HG02610 (cell line): ENCODE measurements around the gene KRT10.
"Not testable (repeated sequence)": the region's sequence is repeated elsewhere in the genome, so short reads cannot be mapped to it uniquely, and the experiment has no call there.

Experiments used
- ATAC-seq: cut with Tn5 transposase; IDR thresholded peaks from one replicate; pipeline ENCODE4 v1.9.1; 2021; ENCODE audit warnings: mild to moderate bottlenecking, moderate library complexity; ENCODE audit not compliant: unreplicated experiment

The KRT10 gene

DNA sequence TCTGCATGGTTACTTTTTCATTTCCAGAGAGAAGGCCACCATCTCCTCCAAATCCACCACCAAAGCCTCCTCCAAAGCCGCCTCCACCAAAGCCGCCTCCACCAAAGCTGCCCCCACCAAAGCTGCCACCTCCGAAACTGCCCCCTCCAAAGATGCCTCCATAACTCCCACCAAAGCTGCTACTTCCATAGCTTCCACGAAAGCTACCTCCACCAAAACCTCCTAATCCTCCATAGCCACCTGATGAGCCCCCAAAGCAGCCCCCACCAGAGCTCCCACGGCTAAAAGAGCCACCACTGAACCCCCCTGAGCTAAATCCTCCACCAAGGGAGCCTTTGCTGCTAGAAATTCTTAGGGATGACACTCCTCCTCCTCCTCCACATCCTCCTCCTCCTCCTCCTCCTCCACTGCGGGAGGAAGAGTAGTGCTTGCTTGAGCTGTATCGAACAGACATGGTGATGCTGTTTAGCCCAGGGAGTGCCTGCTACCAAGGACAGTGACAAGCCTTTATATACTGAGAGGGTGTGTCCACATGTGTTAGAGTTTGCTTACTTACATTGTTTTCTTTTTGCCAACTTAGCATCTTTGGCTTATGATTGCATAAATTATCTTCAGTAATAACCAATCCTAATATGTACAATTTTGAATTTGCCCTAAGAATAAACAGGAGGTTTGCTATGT is at the start of gene KRT10:
Gene KRT10, minus strand, starts transcription at position 483 of the 681 bp plus-strand sequence. Its CDS starts 29 bp downstream, at position 454.
- no peak for ATAC-seq

DNA sequence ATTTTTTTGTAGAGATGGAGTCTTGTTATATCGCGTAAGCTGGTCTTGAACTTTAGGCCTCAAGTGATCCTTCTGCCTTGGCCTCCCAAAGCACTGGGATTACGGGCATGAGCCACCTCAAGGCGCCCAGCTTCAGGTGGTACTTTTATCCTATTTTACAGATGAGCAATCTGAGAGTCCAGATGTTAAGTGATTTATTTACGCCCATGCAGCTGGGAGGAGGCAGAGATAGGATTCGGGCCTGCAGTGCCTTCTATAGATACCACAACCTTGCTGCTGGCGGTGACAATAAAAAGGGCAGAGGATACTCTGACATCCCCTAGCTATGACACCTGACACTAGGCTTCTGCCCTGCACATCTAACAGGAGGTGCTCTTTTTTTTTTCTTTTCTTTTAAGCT is 48.9 kb upstream of the KRT10 start:
- ATAC-seq: no peak

DNA sequence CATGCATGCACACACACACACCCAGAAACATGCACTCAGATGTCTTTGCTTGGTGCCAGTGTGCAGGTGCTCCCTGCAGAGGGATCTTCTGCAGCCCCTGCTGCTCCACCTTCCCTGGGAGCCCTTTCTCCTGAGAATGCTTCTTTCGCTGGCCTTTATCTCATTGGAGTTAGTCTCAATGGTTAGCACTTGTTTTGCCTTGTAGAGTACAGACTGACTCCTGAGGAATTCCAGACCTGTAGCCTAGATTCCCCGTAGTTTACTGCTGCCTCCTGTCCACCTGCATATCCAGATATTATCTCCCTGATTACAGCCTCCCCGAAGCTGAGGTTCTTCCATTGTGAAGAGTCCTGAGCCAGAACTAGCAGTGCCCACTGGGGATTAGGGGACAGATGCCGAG is 47.7 kb upstream of the KRT10 start:
- no peak for ATAC-seq

DNA sequence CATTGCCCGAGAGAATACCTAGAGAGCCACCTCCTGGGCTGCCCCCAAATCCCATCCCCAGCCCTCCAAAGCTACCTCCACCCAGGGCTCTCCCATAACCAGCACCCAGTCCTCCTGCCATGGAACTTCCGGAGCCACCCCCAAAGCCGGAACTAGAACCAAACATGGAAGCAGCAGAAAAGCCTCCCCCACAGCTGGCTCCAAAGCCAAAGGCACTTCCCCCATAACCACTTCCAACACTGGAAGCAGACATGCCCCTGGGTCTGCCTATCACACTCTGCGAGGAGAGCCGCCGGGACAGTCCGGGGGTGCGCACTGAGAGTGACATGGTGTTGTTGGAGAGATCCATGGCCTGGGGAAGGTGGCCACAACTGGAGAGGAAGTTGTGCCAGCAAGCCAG is 44.4 kb upstream of the KRT10 start, which contains the start of gene KRT12:
Gene KRT12, minus strand, starts transcription at position 386 of the 400 bp plus-strand sequence. Its CDS starts 37 bp downstream, at position 349.
- no peak for ATAC-seq

DNA sequence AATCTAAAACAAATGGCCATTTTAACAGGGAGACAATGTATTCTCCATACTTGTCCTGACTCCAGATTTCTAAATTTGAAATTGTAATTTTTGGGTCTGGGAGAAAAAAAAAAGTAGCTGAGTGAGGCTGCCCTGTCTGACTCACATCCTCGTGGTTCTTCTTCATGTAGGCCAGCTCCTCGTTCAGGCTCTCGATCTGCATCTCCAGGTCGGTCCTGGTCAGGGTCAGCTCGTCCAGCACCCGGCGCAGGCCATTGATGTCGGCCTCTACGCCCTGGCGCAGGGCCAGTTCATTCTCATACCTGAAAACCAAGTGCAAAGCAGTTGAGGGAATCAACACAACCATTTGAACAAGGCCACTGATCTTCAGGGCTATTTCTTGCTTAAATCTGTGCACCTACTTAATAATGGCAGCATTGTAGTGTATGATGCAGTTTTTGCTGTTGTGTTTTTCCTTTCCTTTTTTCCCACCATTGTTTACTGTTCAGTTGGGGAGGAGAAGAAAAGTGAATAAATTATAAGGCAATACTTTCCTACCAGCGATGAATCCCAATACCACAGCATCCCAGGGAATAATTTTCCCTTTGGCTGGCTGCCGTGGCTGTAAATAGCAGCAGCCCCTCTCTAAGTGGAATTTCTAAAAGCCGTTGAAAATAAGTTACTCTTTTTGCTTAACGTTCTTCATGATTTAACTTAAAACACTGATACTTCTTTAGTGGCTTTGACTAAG is 42.4 kb upstream of the KRT10 start:
- no peak for ATAC-seq

DNA sequence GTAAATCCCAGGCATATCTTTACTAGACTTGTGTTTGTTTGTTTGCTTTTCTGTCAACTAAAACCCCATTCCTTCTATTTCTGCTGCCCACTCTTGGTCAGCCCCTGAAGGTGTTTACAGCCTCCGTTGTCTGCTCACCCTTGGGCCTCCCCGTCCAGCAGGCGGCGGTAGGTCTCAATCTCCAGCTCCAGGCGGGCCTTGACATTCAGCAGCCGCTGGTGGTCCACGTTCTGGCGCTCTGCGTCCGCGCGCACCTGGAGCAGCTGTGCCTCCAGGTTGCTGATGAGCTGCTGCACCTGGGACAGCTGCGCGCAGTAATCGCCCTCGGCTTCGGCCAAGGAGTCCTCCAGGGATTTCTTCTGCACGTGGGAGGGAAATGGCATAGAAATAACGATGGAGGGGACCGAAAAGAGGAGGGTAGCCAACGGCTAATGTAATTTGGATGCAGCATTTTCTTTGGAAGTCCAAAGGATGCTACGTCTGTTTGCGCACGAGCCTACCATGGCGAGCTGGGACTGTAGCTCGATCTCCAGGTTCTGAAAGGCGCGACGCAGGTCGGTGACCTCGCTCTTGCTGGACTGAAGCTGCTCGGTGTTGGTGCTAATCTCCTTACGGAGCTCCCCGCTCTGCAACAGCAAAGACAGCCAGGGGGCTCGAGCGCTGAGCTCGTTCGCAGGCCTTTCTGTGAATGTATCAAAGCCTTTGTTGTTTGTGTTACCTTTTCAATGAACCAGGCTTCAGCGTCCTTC is 40.7 kb upstream of the KRT10 start:
- no peak for ATAC-seq

DNA sequence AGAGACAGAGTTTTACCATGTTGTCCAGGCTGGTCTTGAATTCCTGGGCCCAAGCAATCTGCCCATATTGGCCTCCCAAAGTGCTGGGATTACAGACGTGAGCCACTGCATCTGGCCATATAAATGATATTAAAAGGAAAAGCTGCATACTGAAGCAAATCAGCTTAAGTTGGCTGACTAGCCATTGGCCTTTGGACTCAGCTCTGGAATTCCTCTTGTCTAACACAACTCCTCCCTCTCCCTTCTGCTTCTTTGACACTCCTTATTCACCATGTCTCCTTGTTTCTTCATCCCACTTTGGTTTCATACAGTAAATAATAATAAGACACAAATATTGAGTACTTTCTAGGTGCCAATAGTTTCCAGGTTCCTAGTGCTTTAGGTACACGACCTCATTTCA is 37.1 kb upstream of the KRT10 start:
- ATAC-seq: no peak

DNA sequence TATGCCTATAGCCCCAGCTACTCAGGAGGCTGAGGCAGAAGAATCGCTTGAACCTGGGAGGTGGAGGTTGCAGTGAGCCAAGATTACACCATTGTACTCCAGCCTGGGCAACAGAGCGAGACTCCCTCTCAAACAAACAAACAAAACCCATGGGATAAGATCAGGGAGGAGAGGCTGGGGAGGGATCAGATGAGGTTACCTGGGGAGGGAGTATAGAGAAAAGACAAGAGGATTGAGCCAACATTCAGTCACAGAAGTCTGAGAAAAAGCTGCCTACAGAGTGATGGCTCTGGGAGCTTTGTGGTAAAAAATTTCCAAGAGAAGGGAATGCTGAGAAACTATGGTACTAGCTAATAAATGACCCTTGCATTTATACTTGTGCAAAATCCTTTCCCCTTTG is 36.3 kb upstream of the KRT10 start:
- ATAC-seq: not testable (repeated sequence)

DNA sequence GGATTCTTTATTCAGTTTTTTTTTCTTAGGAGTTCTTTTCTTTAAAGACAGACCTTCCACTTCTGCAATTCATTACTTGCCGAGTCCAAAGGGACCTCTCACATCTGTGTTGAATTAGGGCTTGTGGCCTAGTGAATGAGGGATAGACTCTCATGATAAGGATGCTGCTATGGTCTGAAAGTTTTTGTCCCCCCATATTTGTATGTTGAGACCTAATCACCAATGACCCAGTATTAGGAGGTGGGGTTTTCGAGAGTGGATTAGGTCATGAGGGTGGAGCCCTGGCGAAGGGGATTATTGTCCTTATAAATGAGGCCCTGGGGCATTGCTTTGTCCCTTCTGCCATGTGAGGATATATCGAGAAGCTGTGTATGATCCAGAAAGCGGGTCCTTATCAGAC is 35.1 kb upstream of the KRT10 start:
- no peak for ATAC-seq

DNA sequence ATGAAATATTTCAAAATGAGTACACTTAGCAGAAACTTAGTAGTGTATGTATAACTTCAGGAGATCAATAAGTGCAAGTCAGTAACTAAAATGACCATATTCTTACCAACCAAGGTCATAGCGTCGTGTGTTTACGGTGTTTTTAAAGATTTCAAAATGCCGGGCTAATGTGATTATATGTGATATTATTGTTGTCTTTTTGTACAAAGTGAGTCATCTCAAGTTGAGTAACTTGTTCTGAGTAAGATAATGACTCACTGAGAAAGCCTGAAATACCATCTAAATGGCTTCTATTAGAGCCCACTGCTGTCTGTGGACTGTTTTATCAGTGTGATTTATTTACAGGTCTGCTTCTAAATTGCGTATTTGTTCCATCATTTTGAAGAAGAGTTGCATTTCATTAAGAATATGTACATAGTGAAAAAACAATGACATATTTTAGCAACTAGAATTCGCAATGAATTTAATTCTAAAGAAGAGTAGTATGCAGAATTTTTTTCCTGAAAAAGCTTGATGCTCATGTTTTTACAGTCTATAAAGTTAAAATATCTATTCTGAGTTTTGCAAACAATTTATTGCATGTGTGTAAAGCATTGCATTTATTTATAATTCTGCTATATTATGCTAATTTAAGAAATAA is 31.9 kb upstream of the KRT10 start:
- no peak for ATAC-seq

DNA sequence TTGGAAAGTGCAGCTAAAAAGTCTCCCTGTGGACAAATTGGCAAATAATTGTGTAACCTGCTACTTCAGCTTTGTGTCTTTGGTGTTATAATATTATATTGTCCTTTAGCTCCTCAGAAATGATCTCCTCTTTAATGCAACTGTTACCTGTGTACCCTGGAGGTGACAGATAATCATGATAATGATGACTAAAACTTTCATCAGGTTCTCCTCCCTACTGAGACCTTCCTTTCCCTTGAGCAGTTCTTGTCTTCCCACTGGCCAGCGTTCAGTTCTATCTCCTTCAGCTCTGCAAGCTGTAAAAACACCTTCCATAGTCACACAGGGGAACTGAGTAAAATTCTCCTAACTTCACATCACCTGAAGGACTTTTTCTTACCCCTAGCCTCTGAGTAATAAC is 29.9 kb upstream of the KRT10 start:
- ATAC-seq: no peak

DNA sequence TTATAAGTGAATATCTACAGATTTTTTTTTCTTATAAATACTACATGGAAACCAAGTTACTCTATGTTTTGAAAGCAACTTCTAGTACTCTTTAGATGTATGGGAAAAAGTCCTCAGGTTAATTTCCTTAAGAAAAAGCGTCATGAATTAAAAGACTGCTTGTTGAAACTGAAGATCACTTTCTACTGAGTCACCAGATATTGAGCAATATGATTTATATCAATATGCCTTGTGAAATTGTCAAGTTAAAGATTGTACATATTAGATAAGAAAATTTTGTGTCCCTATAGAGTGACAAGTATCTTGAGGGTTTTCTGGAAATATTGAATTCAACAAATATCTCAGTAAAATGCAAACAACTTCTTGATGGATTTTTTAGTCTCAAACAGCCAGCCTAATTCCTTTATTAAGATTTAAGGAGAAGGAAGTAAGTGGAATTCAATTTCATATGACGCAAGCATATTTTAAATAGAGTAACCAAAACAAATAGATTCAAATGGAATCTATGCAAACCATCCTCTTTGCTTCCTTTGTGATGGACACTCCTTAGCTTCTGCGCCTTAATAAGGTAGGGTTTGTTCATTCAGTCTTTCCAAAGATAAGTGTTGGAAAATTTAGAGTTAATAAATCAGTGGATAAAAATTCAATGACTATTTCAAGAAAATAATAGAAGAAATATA is 28.0 kb upstream of the KRT10 start:
- ATAC-seq: no peak

DNA sequence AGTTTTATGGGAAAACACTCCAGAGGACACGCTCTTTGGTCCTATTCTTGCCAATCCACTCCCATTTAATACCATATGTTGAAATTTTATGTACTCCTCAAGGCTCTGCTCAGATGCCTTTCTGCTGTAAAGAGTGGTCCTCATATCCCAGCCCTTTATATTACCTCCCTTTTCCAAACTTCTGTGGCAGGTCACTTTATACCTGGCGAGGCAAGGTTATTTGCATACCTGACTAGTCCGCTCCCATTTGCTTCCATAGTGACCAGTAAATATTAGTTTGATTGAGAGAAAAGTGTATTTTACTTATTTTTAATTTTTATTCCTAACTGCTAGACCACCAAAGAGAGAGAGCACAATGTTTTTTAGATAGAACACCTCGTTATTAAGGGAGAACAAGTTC is 27.3 kb upstream of the KRT10 start:
- no peak for ATAC-seq

DNA sequence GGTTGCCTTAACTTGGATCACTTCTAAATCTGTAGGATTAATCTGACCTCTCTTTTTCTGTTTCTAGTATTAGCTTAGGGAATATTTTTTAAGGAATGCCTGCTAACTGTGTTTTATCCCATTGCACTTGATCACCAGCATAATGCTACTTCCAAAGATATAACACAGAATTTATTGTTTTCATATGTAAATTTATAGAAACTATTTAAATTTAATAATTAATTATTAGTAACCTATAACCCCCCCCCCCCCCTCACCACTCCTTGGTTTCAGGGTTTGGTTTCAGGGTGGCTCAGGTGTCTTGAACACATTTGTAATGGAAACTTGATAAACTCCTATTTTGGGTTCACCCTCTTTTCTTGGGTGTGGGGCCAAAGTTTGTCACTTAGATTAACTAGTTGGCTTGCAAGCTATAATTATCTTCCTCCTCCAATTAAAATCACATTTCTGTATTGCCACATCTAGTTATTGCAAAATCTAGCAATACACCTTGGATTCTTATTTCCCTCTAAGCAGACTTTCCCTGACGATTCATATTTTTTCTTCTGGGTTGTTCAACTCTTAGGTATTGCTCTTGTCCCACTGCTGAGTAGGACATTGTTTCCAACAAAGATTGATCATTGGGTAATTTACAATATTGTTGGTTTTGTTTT is 26.3 kb upstream of the KRT10 start:
- no peak for ATAC-seq

DNA sequence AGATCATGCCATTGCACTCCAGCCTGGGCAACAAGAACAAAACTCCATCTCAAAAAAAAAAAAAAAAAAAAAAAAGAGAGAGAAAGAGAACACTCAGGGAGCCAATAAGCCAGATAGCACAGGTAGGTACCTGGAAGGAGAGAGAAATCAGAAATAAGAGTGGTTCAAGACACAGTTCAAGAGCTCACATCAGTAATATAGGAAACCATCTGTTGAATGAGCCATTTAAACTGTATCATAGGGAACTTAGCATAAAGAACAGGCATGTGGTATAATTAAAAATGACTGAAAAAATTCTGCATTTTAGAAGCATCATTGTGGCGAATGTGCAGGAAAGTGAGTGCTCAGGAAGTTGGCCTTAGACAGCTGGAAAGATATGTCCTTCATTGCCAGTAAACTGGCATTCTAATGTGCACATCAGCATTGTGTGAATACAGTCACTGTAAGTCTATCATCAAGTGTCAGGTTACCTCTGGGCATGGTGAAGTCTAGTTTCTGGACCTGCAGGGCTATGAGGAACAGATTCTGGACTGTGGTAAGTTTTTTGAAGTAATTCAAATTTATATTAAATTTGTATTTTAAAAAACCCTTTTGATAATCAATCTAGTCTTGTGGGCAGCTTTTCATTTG is 24.2 kb upstream of the KRT10 start:
- no peak for ATAC-seq

DNA sequence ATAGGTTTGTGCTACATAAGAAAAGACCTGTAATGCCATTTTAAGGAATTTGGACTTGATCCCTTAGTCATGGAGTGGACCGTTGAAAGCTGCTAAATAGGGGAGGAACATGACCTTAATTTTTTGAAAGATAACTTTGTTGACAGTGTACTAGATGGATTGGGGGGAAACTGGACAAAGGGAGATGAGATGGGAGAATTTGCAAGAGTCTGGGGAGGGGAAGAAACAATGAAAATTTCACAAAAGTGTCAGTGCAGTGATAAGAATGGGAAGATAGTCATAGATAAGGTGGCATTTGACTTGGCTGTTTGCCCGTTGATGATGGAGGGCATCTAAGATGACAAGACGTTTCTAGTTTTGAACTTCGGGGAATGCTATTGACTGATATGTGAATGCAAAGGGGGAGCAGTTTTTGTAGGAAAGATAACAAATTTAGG is 22.3 kb upstream of the KRT10 start:
- ATAC-seq: no peak

DNA sequence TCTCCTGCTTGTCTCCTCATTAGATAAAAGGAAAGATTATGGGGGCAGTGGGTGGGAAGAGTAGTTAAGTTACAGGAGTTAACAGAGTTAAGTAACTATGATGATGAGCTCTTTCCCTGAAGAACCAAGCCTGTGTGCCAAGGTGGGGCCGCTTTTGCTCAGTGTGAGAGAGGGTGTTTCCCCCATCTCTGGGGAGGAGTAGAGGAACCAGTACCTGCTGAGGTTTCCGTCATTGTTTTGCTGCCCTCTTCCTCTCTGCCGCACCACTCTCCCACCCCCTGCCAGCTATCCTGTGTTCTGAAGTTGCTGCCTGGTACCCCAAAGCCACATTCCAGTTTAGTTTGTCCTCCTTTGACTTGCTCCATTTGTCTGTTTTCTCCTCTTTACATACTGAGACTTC is 20.8 kb upstream of the KRT10 start:
- no peak for ATAC-seq

DNA sequence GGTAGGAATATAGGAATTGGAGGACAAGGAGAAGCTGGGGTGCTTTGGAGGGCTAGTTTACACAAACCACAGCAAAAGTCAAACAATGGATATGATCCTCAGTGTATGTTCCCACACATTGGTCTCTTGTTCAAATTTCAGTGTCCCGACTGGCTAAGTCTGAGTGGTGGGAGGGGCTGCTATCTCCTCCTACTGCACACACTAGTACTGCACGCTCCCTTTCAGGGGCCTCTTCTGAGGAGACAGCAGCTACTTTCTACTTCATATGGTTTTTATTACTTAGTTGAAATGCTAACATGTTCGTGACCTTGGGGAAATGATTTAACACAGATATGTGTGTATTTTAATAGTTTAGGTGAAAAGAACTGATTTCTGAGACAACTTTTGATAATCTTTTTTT is 18.8 kb upstream of the KRT10 start:
- ATAC-seq: no peak

DNA sequence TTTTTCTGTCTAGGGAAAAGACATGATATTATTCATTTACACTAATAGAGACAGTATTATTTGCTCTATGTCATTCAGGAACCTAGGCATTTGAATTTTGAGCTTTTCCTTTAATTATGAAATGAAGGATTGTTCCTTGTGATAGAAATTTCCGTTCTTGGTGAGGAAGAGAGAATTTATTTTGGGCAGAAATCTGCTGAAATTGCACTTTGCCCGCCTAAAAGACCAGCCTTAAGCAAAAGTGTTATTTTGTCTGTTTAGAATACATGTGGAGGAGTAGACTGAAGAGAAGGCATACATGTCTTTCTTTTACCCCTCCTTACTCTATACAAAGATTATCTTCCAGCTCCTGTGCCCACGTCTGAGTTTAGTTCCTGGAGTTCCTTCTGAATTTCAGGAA is 16.8 kb upstream of the KRT10 start:
- ATAC-seq: no peak

DNA sequence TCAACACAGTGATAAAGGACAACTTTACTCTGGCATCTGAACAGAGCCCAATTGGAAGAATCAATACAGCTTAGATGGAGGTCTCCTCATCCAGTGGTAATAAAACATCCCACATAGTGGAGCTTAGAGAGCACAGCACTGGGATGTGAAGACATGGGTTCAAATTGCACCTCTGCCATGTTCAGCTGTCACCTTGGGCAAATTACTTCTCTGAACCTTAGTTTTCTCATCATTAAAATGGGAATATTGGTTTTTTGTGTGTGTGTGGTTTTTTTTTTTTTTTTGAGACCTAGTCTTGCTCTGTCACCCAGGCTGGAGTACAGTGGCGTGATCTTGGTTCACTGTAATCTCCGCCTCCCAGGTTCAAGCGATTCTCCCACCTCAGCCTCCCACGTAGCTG is 13.6 kb upstream of the KRT10 start:
- no peak for ATAC-seq
